COLO829 (cell line): ENCODE measurements around the gene KIAA0040.

Experiments
- DNase-seq: peaks from one replicate; pipeline ENCODE4 v3.0.0; 2012; ENCODE audit warnings: low spot score

The KIAA0040 gene

GRCh38 chr1:175169286-175170018 lies 23.1 kb downstream of the KIAA0040 start:
- peak; percentile 75 for DNase-seq

- DNase-seq = no peak
Observed at GRCh38 chr1:175168782-175169181, 23.8 kb downstream of the KIAA0040 start.

- no peak for DNase-seq
Observed at GRCh38 chr1:175167861-175168260, 24.7 kb downstream of the KIAA0040 start.

GRCh38 chr1:175166746-175167145 lies 25.8 kb downstream of the KIAA0040 start:
- no peak for DNase-seq

GRCh38 chr1:175164751-175165150 lies 27.8 kb downstream of the KIAA0040 start:
- no peak for DNase-seq

- no peak for DNase-seq
Observed at GRCh38 chr1:175163702-175164101, 28.9 kb downstream of the KIAA0040 start.

GRCh38 chr1:175162955-175163354 lies 29.6 kb downstream of the KIAA0040 start:
- DNase-seq = no peak

GRCh38 chr1:175158170-175158591 lies 34.4 kb downstream of the KIAA0040 start:
- no peak for DNase-seq

- DNase-seq = no peak
Observed at GRCh38 chr1:175157200-175157599, 35.4 kb downstream of the KIAA0040 start.

- DNase-seq = no peak
Observed at GRCh38 chr1:175155936-175156335, 36.6 kb downstream of the KIAA0040 start.

GRCh38 chr1:175155473-175155856 lies 37.1 kb downstream of the KIAA0040 start:
- no peak for DNase-seq

GRCh38 chr1:175154629-175155472 lies 37.7 kb downstream of the KIAA0040 start:
- peak; percentile 68 for DNase-seq

GRCh38 chr1:175152006-175152652 lies 40.4 kb downstream of the KIAA0040 start:
- DNase-seq = peak; percentile 73

GRCh38 chr1:175150596-175151319 lies 41.8 kb downstream of the KIAA0040 start:
- DNase-seq = peak; percentile 87

GRCh38 chr1:175148068-175148467 lies 44.5 kb downstream of the KIAA0040 start:
- DNase-seq = no peak

- no peak for DNase-seq
Observed at GRCh38 chr1:175147569-175147968, 45.0 kb downstream of the KIAA0040 start.

- peak; percentile 80 for DNase-seq
Observed at GRCh38 chr1:175146529-175147213, 45.9 kb downstream of the KIAA0040 start.

GRCh38 chr1:175145899-175146528 lies 46.6 kb downstream of the KIAA0040 start:
- no peak for DNase-seq

GRCh38 chr1:175138579-175138978 lies 54.0 kb downstream of the KIAA0040 start:
- DNase-seq = no peak

- no peak for DNase-seq
Observed at GRCh38 chr1:175137369-175137768, 55.2 kb downstream of the KIAA0040 start.

GRCh38 chr1:175136246-175136645 lies 56.3 kb downstream of the KIAA0040 start:
- DNase-seq = no peak
